ENCODE measurements around the gene TMX2.

TMX2 gene

DNA sequence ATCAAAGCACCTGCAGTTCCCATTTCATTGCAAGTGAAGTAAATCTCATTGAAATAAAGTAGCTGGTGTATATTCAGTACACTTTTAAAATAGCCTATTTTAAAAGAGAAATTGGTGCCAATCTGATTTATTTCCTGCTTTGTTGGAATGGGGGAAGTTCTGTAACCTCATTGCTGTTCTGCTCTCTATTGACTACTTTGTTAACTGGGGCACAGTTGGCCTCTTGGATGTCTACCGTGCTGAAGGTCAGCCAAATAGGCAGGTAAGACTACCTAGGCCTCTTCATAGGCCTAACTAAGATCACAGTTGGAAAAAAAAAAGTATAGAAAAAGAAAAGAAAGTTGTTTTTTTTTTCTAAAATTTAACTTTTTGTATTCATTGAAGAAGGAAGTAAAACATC is 58.4 kb downstream of the TMX2 start:
- no peak for DNase-seq

DNA sequence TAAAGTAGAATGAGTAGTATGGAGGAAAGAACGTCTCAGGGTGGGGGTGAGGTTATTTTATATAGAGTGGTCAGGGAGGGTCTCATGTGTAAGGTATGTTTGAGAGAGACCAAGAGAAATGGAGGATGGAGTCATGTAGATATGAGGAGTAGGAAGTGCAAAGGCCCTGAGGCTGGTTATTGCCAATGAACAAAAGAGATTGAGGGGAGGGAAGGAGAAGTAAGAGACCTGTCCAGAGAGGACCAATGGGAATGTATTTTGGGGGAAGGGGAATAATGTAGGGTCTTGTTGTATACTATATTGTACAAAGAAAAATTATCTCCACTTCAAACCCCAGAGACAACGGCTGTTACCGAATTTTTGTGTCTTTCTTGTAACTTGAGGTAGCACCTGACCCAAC is 59.0 kb downstream of the TMX2 start:
- DNase-seq: no peak

GRCh38 chr11:57772562-57772961 is 60.2 kb downstream of the TMX2 start:
- no peak for DNase-seq

DNA sequence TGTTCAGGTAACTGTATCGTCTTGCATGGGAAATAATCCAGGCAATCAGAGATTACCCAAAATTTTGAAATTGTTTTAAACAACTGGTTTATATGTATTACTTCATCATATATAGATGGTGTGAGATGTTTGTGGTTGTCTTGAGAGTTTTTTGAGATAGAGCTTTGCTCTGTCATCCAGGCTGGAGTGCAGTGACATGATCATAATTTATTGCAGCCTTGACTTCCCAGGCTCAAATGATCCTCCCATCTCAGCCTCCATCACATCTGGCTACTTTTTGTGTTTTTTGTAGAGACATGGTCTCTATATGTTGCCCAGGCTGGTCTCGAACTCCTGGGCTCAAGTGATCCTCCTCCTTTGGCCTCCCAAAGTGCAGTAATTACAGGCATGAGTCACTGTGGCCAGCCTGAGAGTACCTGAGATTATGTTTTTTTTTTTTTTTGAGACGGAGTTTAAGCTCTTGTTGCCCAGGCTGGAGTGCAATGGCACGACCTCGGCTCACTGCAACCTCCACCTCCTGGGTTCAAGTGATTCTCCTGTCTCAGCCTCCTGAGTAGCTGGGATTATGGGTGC is 60.7 kb downstream of the TMX2 start:
- no peak for DNase-seq

- no peak for DNase-seq
Observed at GRCh38 chr11:57775491-57775890, 63.1 kb downstream of the TMX2 start.

DNA sequence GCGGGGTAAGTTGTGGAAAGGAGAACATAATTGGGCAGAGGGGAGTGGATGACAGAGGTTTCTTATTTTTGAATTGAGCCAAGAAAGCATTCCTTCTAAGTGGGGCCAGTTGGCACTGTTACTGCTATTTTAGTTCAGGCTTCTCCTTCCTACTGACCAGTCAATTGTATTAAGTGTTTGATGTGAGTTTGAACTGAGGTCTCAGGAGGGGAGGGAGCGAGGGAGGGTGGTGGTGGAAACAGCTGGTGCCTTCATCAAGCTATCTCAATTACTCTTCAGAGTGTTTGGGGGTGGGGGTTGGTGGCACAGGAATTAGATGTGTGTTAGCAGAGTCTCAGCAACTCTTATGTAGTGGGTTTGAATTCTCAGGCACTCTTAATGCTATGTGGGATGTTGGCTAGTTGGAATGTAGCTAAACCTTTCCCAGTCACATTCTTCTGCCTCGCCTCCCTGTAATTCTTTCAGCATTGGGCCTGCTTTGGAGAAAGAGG is 63.7 kb downstream of the TMX2 start:
- no peak for DNase-seq

DNA sequence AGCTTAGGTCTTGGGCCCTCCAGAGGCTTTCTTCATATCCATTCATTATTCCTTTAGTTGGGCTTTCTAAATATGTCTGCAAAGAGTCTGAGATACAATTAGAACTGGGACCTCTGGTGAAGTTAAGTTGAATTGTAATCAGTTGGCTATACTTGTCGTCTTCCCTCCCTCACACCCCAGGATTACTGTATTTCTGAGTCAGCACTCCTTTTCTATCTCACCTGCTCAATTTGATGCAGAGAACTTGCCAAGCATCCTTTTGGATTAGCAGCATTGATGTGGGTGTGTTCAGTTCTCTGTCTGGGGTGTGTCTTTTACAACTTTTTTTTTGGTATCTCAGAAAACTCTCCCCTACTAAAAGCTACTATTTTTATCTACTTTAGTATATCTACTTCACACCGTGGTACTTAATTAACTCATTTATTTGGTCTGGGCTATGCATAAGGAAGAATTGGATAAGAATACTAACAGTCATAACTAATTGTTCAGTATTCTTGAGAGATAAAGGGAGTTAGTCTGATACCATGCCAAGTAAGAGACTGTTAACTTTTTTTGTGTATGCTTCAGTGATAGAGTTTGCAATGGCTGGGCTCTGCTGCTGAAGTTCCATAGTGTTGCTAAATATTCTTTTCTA is 64.3 kb downstream of the TMX2 start:
- no peak for DNase-seq

DNA sequence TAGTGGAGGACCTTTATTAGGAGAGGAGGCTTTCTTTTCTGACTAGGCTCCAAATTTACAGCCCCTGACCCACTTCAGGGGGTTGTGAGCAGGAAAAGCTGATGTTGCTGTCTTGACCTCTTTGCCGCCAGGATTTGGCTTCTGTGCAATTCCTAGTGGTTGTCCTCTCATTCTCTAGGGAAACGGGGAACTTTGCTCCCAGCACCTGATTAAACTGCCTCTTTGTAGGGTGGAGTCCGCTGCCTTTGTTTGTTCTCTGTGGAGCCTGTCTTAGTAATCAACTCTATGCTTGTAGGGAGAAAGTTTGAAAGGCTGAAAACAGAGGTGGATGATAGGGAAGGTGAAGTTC is 65.5 kb downstream of the TMX2 start:
- DNase-seq: no peak

GRCh38 chr11:57778318-57779037 is 66.1 kb downstream of the TMX2 start:
- DNase-seq: no peak

GRCh38 chr11:57779276-57779675 is 66.9 kb downstream of the TMX2 start:
- no peak for DNase-seq

DNA sequence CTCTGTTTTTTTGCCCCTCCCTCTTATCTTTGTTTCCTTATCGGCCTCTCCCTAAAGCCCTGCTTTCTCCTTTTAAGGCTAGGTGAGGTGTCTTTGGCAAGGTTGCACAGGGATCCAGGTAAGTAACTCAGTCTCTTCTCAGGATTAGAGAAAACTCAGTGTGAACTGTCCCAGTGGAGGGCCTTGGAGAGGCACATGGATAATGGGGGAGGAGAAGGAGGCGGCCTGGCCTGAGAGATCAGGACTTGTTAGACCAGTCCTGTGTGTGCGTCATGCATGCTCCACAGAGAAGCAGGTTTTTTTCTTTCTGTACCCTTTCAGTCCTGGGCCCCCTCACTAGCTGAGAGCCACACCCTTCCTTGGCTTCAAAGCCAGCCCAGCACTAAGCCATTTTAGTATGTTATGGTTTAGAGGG is 69.1 kb downstream of the TMX2 start:
- no peak for DNase-seq

DNA sequence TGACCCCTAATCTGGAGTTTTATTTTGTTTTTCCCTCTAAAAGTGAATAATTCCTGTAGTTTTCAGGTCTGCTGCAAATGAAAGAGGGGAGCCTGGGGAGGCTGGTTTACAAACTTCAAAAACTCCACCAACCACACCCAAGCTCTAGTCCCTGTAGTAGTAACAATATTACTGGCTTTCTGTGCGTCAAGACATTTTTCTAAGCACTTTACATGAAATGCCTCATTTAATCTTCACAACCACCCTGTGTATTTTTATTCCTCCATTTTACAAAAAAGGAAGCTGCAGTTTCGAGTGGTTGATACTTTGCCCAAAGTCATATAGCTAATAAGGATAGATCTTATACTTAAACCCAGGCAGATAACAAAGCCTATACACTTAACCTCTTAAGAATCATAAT is 72.7 kb downstream of the TMX2 start:
- DNase-seq: no peak

DNA sequence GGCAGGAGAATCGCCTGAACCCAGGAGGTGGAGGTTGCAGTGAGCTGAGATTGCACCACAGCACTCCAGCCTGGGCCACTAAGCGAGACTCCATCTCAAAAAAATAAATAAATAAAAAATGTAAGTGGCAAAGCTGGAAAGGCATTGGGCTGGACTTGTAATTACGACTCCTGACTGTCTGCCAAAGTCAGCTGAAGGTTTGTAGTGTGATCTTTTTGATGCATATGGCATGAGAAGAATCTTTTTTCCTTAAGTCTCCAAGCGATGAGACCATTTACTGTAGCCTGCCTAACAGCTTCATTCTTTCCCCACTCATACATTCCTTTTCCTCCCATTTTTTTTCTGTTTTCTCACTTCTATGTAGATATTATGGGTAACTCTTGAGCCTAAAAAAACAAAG is 74.0 kb downstream of the TMX2 start:
- DNase-seq: no peak

- DNase-seq: no peak
Observed at GRCh38 chr11:57787006-57787604, 74.7 kb downstream of the TMX2 start.

DNA sequence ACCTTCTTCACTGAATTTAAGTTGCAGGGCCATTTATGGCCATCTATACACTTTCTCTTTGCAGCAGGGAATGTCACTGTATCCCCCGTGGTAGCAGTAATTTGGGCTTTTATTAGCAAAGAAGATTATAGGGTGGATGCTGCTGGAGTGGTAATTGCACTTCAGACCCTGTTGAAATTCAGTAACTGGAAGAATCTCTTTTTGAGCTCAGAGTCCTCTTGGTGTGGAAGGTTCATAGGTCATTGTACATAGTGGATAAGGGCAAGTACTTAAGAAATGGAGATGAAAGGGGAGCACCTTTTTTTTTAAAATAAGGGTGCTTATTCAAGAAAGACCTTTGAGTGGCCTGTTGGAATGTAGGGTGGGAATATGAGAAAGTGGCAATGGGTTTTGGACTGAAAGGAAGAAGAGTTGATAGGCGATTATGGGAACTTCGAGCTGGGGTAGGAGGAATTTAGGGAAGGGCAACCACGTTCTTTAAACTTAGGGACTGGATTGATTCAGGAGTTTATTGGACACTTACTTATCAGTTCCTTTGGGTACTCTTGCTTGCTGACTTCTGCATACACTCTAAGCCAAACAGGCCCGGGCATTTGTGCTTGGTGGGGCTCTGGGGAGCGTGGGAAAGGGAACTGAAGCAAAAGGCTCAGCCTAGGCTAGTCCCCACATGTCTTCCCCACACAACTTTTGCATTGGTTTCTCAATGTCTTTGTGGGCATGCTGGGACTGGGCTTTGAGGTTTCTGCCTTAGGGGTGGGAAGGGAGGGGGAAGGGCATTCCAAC is 75.7 kb downstream of the TMX2 start:
- no peak for DNase-seq

DNA sequence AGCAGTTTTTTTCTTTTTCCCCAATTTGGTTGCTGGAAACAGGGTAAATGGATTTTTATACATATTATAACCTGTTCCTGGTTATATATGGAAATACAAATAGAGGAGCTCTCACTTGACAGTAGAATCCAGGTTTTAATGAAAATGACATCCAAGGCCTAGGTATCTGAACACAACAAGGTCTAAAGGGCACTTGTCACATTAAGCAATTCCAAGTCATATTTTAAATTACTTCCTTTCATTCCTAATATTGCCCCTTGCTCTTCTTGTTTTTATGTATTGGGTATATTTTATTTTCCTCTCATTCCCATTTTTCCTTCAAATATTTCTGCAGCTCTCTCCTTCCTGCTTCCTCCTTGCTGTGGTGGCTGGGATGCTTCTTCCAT is 76.3 kb downstream of the TMX2 start:
- DNase-seq: no peak
